SK-N-MC (cell line): ENCODE measurements around the gene AAK1.

Experiments used
- DNase-seq: peaks from one replicate; pipeline ENCODE4 v3.0.0-alpha.2; 2011; ENCODE audit warnings: low read depth, low spot score
- H3K27ac ChIP-seq: fragments of 200-600 bp; sonication (generic); 2 replicates; pipeline ENCODE4 v1.5.1; 2016; ENCODE audit warnings: mixed run types
- H3K36me3 ChIP-seq: fragments of 200-600 bp; sonication (generic); 2 replicates; pipeline ENCODE4 v1.6.1; 2017; ENCODE audit warnings: antibody characterized with exemption, low read length, mixed read lengths; ENCODE audit not compliant: insufficient read depth
- H3K4me3 ChIP-seq: fragments of 200-600 bp; sonication (generic); 2 replicates; pipeline ENCODE4 v1.5.1; 2016
- H3K9ac ChIP-seq: fragments of 200-600 bp; sonication (generic); 2 replicates; pipeline ENCODE4 v1.8.0; 2017; ENCODE audit warnings: mixed run types, mixed read lengths; ENCODE audit not compliant: insufficient read length
- H3K9me3 ChIP-seq: fragments of 200-600 bp; sonication (generic); 2 replicates; pipeline ENCODE4 v1.6.1; 2017; ENCODE audit warnings: low read depth, mild to moderate bottlenecking, antibody characterized with exemption, low read length, moderate library complexity, mixed read lengths
- EZH2 ChIP-seq: fragments of 200-600 bp; sonication (generic); IDR thresholded peaks from one replicate; pipeline ENCODE4 v1.6.1; 2017; ENCODE audit warnings: antibody characterized with exemption
- FOXP2 ChIP-seq: optimal IDR thresholded peaks from 2 replicates; pipeline ENCODE3; 2011; ENCODE audit warnings: mild to moderate bottlenecking, moderate library complexity; ENCODE audit not compliant: insufficient read depth; ENCODE audit errors: extremely low read length, control extremely low read depth
- POLR2AphosphoS5 ChIP-seq: IDR thresholded peaks from 2 replicates; pipeline ENCODE4 v1.6.1; 2012; ENCODE audit warnings: mild to moderate bottlenecking, low read depth, low read length, borderline replicate concordance

Gene AAK1

DNA sequence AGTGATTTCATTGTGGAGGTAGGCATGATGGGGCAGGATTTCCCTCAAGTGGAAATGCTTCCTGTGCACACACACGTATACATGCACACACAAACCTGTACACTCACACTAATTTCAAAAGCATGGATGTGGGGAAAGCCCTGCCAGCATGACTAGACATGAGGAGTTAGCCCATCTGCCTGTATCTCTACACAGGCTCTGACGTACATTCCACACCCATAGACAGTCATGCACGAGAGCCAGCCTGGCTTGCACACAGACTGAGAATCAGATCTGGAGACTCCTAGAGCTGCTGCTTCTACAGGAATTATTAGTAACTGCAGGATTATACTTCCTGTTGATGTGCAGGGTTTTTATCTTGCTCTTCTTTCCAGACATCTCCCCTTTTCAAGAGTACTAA lies 179.0 kb downstream of the AAK1 start:
- DNase-seq: no peak

DNA sequence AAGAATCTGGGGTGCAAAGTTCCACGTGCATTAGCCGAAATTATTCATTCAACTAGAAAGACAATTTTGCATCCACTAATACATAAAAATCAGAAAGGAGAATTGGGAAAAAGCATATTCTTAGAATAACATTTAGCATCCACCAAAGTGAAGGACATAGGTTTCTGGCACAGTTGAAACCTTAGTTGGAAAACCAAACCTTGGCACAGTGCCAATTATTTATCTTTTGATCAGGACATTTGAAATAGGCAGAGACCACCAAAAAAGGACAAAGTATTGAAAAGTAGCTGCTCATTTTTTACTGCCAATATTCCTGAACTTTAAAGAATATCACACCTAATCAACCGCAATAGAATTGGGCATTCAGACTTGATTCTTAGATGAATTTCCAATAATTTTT lies 180.8 kb downstream of the AAK1 start:
- no peak for TF ChIP-seq EZH2
- no peak for TF ChIP-seq FOXP2
- no peak; the same call in 1 of the 2 replicates for TF ChIP-seq POLR2AphosphoS5
- no peak overlapping the region for H3K4me3 ChIP-seq
- DNase-seq: no peak
- H3K9me3 ChIP-seq: no peaks in the 10 kb centered on the region
- H3K36me3 ChIP-seq: peaks cover 2% of the 10 kb centered on the region; the same call in 1 of the 2 replicates
- H3K9ac ChIP-seq: no peak overlapping the region
- no peak overlapping the region for H3K27ac ChIP-seq

More for the DNA sequence above, 179.0 kb downstream of the AAK1 start:
- Histone ChIP-seq H3K9ac (no peak overlapping the region), H3K27ac (no peak overlapping the region), H3K9me3 (no peaks in the 10 kb centered on the region), H3K36me3 (peaks cover 2% of the 10 kb centered on the region; the same call in 1 of the 2 replicates), H3K4me3 (no peak overlapping the region)
- TF ChIP-seq POLR2AphosphoS5: no peak
- TF ChIP-seq EZH2: no peak
- no peak for TF ChIP-seq FOXP2

DNA sequence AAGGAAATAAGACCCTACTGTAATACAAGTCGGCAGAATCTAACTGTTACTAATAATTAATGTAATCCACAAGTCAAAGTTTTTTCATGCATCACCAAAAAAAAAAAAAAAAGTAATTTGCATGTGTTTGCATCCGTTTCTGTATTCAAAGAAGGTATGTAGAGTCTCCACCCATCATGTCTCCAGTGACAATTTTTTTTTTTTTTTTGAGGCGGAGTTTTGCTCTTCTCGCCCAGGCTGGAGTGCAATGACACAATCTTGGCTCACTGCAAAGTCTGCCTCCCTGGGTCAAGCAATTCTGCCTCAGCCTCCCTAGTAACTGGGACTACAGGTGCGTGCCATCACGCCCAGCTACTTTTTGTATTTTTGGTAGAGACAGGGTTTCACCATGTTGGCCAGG lies 182.1 kb downstream of the AAK1 start:
- Histone ChIP-seq H3K9ac (no peak overlapping the region), H3K9me3 (no peaks in the 10 kb centered on the region), H3K4me3 (no peak overlapping the region), H3K36me3 (peaks cover 2% of the 10 kb centered on the region; the same call in 1 of the 2 replicates), H3K27ac (no peak overlapping the region)
- DNase-seq: no peak
- TF ChIP-seq EZH2: no peak

DNA sequence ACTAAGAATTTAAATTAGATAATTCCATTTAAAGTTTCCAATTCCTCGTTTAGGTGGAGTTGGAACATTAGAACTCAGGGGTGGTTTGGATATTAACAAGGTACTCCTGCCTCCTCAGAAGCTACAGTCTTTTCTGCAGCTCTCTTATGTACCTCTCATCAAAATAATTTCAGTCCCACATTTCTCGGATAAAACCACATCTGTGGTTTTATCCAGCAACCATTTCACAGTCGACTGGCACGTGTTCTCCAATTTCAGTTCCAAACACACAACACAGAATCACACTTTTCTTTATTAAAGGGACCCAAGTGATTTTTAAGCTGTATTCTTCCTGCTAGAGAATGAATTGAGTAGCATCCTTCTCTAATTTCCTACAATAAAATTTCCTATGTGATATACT lies 183.6 kb downstream of the AAK1 start:
- no peak for DNase-seq
- Histone ChIP-seq H3K27ac (no peak overlapping the region), H3K9ac (no peak overlapping the region), H3K4me3 (no peak overlapping the region), H3K36me3 (no peaks in the 10 kb centered on the region), H3K9me3 (no peaks in the 10 kb centered on the region)
- no peak for TF ChIP-seq FOXP2
- TF ChIP-seq POLR2AphosphoS5: no peak
- TF ChIP-seq EZH2: no peak

GRCh38 chr2:69456950-69457445 lies 186.5 kb downstream of the AAK1 start:
- Histone ChIP-seq H3K4me3 (no peak overlapping the region), H3K9me3 (no peaks in the 10 kb centered on the region), H3K9ac (no peak overlapping the region), H3K27ac (no peak overlapping the region), H3K36me3 (no peaks in the 10 kb centered on the region)
- no peak for DNase-seq
- no peak for TF ChIP-seq POLR2AphosphoS5
- TF ChIP-seq EZH2: no peak
- no peak for TF ChIP-seq FOXP2

DNA sequence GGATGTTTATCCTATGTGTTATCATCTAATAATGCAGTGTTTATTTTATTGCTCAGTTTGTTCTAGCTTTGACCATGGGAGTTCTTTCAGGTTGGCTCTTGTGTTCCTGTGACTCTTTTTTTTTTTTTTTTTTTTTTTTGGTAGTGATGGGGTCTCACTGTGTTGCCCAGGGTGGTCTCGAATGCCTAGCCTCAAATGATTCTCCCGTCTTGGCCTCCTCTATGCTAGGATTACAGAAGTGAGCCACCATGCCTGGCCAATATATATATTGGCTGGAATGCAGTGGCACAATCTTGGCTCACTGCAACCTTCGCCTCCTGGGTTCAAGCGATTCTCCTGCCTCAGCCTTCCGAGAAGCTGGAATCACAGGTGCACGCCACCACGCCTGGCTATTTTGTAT lies 187.4 kb downstream of the AAK1 start:
- TF ChIP-seq POLR2AphosphoS5 (no peak), EZH2 (no peak), FOXP2 (no peak)
- no peaks in the 10 kb centered on the region for H3K9me3 ChIP-seq
- no peak for DNase-seq
- H3K27ac ChIP-seq: no peak overlapping the region
- no peak overlapping the region for H3K4me3 ChIP-seq
- H3K36me3 ChIP-seq: no peaks in the 10 kb centered on the region
- no peak overlapping the region for H3K9ac ChIP-seq

GRCh38 chr2:69454976-69455375 lies 188.6 kb downstream of the AAK1 start:
- no peak overlapping the region for H3K9ac ChIP-seq
- H3K36me3 ChIP-seq: no peaks in the 10 kb centered on the region
- TF ChIP-seq FOXP2 (no peak), EZH2 (no peak), POLR2AphosphoS5 (no peak)
- no peak overlapping the region for H3K4me3 ChIP-seq
- no peak overlapping the region for H3K27ac ChIP-seq
- no peaks in the 10 kb centered on the region for H3K9me3 ChIP-seq
- DNase-seq: no peak

DNA sequence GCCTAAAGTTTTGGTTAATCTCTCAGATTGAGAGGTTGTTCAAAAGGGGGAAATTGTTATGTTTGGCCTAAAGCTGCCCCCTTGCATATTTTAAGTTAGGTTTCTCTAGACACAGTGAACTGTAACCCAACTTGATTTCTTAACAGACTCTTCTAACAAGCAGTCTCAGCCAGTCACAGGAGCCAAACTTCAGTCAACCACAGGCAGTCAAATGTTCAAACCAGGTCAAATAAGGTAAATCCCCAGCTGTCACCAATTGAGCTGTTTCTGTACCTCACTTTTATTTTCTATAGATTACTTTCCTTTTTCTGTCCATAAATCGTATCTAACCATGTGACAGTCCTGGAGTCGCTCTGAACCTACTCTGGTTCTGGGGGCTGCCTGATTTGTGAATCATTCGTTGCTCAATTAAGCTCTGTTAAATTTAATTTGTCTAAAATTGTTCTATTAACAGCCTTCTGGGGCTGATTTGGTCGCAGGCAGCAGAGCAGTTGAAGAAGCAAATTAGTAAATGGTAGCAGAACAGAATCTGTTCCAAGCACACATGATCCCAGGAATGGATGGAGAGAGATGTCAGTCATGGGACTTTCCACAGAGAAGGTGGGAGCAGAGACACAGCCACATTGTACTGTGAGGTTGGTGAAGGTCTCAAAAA lies 189.9 kb downstream of the AAK1 start:
- H3K36me3 ChIP-seq: no peaks in the 10 kb centered on the region
- no peaks in the 10 kb centered on the region for H3K9me3 ChIP-seq
- no peak overlapping the region for H3K27ac ChIP-seq
- H3K9ac ChIP-seq: no peak overlapping the region
- DNase-seq: no peak
- no peak overlapping the region for H3K4me3 ChIP-seq
- TF ChIP-seq POLR2AphosphoS5 (no peak), FOXP2 (no peak), EZH2 (no peak)

GRCh38 chr2:69452687-69453086 lies 190.9 kb downstream of the AAK1 start:
- no peak overlapping the region for H3K9ac ChIP-seq
- no peak for TF ChIP-seq FOXP2
- no peak for TF ChIP-seq POLR2AphosphoS5
- TF ChIP-seq EZH2: no peak
- no peak overlapping the region for H3K4me3 ChIP-seq

More at GRCh38 chr2:69452687-69453086, 190.9 kb downstream of the AAK1 start:
- DNase-seq: no peak
- Histone ChIP-seq H3K36me3 (no peaks in the 10 kb centered on the region), H3K27ac (no peak overlapping the region), H3K9me3 (no peaks in the 10 kb centered on the region)
